HFF-Myc (cell line): ENCODE measurements around the gene ARHGEF37.

Source experiments
- DNase-seq: peaks from one replicate; pipeline ENCODE4 v3.0.0-alpha.2; 2011; ENCODE audit warnings: low read depth; ENCODE audit errors: extremely low read depth
- H3K4me3 ChIP-seq: replicated peaks from 2 replicates; pipeline ENCODE4 v1.5.1; 2011; ENCODE audit warnings: low read depth, mild to moderate bottlenecking, control low read depth, low read length
- CTCF ChIP-seq: IDR thresholded peaks from 2 replicates; pipeline ENCODE4 v1.5.1; 2012; ENCODE audit warnings: mild to moderate bottlenecking, low read depth, low read length, control low read depth; ENCODE audit errors: missing control alignments

ARHGEF37 gene

GRCh38 chr5:149652697-149653096, 71.4 kb downstream of the ARHGEF37 start:
- DNase-seq: no peak
- TF ChIP-seq CTCF: no peak
- no peak overlapping the region for H3K4me3 ChIP-seq

GRCh38 chr5:149654231-149654630, 72.9 kb downstream of the ARHGEF37 start:
- DNase-seq: no peak
- no peak for TF ChIP-seq CTCF
- H3K4me3 ChIP-seq: no peak overlapping the region

DNA sequence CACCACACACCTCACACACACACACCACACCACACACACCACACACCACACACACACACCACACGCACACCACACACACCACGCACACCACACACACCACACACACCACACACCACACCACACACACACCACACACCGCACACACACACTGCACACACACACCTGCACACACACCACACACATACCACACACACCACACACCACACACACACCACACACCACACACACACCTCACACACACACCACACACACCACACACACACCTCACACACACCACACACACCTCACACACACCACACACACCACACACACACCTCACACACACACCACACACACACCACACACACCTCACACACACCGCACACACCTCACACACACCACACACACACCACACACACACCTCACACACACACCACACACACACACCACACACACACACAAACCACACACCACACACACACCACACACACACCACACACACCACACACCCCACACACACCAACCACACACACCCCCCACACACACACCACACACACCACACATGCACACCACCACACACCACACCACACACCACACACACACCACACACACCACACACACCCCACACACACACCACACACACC, 73.7 kb downstream of the ARHGEF37 start:
- DNase-seq: no peak
- no peak overlapping the region for H3K4me3 ChIP-seq
- no peak for TF ChIP-seq CTCF

- DNase-seq: no peak
- peak; percentile 69 for TF ChIP-seq CTCF
- no peak overlapping the region for H3K4me3 ChIP-seq
These were observed 75.4 kb downstream of the ARHGEF37 start for GRCh38 chr5:149656576-149657182.

DNA sequence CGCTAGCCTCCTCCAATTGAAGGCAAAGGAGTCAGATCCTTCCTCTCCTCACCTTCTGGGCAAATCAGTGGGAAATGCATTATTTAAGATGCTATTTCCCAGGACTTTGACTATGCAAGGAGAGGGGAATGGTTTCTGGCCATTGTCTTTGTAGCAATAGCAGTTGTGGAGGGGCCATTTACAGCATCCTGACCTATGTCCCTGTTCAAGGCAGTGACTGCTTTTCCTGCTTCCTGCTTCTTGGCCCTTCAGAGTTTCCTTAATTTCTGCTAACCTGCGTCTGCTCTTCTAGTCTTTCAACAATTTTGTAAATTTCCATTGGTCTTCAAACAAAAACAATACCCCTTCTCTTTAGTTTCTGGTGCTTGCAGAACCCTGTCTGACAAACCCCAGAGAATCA, 76.0 kb downstream of the ARHGEF37 start:
- no peak for TF ChIP-seq CTCF
- H3K4me3 ChIP-seq: no peak overlapping the region
- DNase-seq: no peak

DNA sequence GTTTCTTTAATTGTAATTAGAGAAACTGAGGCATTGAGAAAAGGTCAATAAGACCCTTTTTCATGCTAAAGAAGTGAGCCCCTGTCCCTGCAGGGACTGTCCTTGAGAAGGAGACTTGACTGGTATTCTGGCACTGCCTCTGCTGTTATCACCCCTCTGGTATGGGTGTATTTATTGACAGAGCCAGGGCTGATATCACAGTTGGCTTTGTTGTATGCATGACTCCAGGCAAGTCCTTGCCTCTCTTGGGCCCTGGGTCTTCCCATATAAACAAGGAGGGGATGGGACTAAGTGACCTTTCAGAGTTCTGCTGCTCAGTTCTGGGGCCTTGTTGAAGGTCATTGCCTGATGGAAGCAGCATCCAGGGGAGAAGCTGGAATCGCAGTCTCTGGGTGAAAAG, 77.0 kb downstream of the ARHGEF37 start:
- no peak for TF ChIP-seq CTCF
- H3K4me3 ChIP-seq: no peak overlapping the region
- no peak for DNase-seq

DNA sequence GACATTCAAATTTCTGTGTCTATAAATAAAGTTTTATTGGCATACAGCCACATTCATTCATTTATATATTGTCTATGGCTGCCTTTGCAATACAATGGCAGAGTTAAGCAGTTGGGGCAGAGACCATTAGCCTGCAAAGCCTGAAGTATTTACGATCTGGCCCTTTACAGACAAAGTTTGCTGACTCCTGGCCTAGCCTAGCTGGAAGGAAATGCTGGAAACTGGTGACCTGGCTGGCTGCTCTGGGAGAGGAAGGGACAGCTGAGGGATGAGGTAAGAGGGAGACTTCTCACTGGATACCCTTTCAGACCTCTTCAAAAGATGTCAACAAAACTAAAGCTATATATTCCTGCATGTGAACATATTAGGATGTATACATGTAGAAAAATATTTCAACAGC, 82.8 kb downstream of the ARHGEF37 start:
- TF ChIP-seq CTCF: no peak
- no peak for DNase-seq
- H3K4me3 ChIP-seq: no peak overlapping the region
